Left lobe of liver (tissue), 2 donors: ENCODE data around the gene ARL17A. TPM values are rescaled to one million over a fixed set of nuclear protein-coding genes. Genes with fewer than 3 reads are reported as not detected.
"Not testable (repeated sequence)": the region's sequence is repeated elsewhere in the genome, so short reads cannot be mapped to it uniquely, and the experiment has no call there.

ENCODE experiments used
- ATAC-seq: fragments of 200-7000 bp; cut with Tn5 transposase; one replicate; pipeline ENCODE4 v1.9.1; 2020; ENCODE audit warnings: mild to moderate bottlenecking, moderate library complexity
- DNase-seq: peaks from one replicate; pipeline ENCODE4 v3.0.0-alpha.2; 2020; ENCODE audit warnings: low spot score
- total RNA-seq: library from RNA; stranded (reverse); gene quantifications from one replicate; pipeline ENCODE4 v1.2.1, GENCODE V29; 2021
- donor health status: DM: no; HTN: no; CAD: no; lungs with moderate emphysema.
- donor health status: DM: no; HTN: yes; CAD: no.

ARL17A gene
- total RNA-seq: 9.6 TPM

DNA sequence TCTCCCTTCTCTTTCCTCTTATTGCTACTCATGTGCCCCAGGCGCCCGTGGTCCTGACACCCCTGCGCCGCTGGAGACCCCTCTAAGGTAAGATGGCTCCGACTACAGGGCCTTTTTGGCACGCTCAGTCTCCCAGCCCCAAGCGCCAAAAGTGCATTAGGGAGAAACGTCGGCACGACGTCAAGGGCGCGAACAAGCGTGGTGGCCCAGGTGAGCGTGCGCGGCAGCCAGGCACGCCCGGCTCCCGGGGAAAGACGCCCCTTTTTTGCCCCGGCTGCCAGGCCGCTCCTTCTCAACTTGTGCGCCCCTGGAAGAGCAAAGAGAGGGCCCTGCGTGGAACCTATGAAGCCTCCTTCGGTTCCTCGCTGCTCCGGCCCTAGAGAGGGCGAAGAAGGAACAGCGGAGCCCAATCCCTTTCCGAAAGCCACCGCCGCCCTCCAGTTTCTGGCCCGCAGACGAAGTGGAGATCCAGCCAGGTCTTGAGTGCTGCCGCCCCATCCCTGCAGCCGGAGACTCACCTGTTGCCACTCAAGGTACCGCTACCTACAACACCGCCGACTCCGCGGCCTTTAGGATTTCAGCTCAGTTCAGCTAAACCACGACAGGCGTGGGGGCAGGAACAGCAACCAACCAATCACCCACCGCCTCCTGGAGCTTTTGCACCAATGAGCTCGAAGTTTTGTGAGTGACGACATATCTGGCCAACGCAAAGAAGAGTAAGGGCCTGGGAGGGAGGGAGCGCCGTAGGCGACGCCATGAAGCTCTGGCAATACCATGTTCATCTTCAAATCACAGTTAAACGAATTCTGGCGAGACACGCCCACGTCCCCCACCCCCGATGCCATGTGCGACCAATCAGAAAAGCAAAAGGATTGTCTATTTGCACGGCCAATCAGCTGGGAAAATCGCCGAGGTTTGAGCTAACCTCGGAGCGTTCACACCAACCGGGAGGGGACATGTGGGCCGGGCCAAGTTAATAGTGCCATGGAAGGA, at the start of gene ARL17A:
TSS of gene ARL17A (minus strand) at position 609 of the 993 bp plus-strand sequence. CDS start 3,369 bp downstream, outside the sequence.
- peak; percentile 89 for DNase-seq
- peak; percentile 93 for ATAC-seq

DNA sequence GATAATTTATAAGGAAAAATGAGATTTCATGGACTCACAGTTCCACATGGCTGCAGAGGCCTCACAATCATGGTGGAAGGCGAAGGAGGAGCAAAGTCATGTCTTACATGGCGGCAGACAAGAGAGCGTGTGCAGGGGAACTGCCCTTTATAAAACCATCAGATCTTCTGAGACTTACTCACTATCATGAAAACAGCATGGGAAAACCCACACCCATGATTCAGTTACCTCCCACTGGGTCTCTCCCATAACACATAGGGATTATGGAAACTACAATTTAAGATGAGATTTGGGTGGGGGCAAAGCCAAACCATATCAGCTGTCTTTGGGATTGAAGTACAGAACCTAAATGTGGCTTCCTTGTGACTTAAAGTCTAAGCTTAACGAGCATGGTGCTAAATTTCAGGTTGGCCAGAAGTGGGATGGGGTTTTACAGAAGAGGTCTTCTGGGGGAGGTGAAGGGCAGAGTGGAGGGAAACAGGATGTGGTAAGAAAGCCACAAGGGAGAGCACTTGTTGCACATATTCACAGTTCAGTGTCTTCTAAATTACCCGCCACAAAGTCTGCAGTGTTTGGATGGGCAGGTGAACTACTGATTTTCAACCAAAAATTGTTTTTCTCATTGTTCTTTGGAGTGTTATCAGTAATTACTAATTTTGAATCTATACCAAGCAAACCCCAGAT, 49.4 kb upstream of the ARL17A start:
- ATAC-seq, DNase-seq: not testable (repeated sequence)

DNA sequence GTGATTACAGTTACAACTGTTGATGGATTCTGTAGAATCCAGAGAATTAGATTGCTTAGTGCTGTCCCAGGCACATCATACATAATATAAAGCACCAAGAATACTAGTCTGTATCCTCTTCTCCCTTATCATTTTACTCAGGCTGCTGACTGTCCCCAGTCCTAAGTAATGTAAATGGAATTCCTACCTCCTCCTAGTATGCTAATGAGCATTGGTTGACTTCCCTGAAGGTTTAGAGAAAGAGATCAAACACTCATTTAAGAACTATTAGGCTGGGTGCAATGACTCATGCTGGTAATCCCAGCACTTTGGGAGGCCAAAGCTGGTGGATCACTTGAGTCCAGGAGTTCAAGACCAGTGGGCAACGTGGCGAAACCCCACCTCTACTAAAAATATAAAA, 48.0 kb upstream of the ARL17A start:
- ATAC-seq, DNase-seq: not testable (repeated sequence)

DNA sequence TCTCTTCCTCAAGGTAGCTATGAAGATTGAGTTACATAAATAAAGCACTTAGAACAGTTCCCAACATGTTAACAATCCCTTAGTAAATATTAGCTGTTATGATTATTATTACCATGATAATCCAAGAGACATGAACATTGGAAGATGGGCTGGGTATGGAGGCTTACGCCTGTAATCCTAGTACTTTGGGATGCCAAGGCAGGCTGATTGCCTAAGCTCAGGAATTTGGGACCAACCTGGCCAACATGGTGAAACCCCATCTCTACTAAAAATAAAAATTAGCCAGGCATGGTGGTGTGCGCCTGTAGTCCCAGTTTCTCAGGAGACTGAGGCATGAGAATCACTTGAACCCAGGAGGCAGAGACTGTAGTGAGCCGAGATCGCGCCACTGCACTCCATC, 45.2 kb upstream of the ARL17A start:
- not testable (repeated sequence) for ATAC-seq, DNase-seq

DNA sequence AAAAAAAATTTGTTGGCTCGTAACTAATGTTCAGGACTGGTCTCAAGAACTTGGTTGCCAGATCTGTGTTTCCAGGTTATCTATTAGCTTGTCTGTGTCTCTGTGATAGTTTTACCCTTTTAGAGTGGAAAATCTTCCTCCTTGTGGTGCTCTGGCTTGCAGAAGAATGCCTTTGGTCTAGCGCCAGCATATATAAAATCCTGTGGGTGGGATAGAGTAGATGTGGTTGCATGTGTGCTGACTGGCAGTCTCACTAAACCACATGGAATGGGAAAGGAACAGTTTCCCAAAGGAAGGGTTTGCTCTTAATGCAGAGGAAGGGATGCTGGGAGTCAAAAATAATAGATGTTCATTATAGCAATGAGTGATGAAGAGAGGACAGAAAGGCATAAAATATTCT, 44.3 kb upstream of the ARL17A start:
- ATAC-seq, DNase-seq: not testable (repeated sequence)

DNA sequence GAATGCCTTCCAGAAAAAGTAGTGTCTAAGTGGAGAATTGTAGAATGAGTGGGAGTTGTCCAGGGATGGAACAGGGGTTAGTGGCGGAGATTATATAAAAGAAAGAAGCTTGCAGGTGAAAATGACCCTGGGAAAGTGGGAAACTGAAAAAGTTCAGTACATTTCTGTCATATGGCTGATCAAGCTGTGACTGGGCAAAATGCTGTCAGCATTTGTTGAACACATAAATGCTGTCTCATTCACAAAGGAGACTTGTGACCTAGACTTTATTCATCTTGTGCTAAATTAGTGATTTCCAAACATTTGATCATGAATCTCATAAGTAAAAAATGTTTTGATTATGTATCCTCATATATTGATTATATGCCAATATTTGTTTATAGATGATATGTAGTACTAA, 39.5 kb upstream of the ARL17A start:
- DNase-seq, ATAC-seq: not testable (repeated sequence)

DNA sequence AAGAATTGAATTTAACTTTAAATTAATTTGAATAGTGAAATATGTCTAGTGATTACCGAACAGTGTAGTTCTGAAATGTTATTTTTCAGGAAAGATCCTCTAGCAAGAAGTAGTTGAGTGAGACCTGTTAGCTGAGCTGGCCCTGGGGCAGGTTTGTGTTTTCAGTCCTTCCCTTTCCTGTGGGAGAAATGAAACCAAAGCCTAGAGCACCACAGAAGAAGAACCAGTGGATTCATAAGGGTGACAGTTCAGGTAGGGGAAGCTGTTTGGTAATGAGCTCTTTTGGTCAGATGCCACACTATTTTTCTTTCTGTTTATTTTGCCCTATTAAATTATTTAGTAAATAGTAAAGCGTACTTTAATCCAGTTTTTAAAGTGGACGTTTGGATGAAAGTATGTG, 37.6 kb upstream of the ARL17A start:
- ATAC-seq: peak; percentile 52
- not testable (repeated sequence) for DNase-seq

DNA sequence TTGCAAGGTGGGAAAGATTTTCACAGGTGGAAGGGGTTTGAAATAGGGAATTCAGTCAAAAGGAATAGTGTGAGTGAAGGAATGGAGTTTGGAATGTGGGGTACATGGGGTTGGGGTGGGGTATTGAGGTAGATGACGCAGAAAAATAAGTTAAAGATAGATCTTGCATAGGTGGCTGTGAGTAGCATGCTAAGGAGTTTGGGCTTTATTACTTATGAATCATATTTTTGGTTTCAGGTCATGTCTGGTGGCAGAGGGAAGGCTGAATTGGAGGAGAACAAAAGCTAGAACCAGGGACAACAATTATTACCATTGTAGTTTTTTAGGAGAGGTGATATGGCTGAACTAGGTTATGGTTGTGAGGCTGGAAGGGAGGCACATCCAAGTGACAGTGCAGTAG, 34.4 kb upstream of the ARL17A start:
- not testable (repeated sequence) for DNase-seq, ATAC-seq

DNA sequence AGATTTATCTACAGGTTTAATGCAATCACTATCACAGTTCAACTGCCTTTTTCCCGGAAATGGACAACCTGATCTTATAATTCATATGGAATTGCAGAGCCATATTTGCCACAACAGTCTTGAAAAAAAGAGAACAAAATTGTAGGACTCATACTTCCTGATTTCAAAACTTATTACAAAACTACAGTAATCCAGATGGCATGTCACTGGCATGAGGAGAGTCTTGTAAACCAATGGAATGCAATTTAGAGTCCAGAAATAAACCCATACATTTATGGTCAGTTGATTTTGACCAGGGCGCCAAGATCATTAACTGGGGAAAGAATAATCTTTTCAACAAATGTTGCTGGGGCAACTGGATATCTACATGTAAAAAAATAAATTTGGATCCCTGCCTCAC, 31.8 kb upstream of the ARL17A start:
- DNase-seq, ATAC-seq: not testable (repeated sequence)

DNA sequence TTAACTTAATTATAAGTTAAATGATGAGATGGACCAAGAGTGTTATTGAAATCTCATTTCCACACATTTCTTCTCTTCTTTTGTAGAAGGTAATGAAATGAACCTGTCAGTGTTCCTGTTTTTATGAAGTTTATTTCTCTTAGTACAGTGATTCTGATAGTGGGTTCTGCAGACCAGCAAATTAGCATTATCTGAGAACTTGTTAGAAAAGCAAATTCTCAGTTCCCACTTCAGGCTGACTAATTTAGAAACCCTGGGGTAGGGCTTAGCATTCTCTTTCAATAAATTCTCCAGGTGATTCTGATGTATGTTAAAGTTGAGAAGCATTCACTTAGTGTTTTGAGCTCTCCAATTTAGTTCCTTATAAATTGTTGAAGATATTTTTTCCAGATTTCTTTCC, 23.6 kb upstream of the ARL17A start:
- not testable (repeated sequence) for DNase-seq, ATAC-seq

DNA sequence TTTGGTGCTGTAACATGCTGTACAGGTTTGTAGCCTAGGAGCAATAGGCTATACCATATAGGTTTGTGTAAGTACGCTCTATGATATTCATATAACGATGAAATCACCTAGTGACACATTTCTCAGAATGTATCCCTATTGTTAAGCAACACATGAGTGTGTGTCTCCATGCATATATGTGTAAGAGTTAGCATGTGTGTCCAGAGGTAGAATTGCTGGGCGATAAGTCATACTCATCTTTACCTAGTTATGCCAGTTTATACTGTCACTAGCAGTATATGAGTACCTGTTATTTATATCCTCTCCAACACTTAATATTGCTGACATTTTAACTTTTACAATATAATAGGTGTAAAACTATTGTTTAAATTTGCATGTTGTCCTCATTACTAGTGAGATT, 21.3 kb upstream of the ARL17A start:
- not testable (repeated sequence) for ATAC-seq, DNase-seq

DNA sequence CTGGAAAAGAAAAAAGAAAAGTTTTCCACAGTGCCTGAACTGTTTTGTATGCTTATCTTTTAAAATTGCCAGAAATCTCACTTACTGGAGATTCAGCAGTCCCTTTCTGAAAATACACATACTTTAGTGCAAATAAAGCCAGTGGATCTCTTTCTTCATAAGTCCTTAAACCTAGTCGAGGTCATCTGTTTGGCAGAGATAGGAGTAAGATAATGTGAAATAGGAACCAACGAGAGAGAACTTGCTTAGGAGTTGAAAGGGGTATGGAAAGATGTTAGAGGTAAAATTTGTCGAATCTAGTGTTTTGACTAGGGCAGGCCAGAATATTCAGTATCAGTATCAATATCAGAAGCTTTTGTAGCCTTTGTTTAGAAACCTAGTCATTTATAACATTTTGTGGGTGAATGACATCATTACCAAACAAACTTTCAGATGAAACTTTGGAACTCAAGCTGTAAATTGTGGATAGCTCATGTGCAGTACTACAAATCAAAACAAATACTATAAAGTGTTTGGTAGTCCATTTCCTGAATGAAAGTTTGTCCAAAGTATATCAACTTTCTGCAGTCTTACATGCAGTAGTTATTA, 18.9 kb upstream of the ARL17A start:
- peak; percentile 81 for ATAC-seq
- DNase-seq: not testable (repeated sequence)

DNA sequence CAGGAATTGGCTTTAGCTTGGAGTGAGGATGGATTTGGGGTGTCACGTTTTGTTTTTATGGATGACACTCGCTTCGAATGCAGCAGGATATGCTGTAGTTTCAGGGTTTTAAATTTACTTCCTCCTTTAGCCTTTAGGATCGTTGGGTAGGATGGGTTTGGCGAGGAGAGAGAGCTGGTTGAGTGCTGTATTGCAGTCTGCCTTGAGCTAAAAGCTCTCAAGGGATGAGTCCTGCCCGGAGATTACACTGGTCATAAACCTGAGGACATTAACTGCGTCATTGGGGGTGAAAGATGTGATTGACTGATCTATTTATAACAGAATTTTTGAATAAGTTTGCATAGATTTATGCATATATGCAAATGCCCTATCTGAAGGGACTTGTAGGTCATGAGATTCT, 11.8 kb upstream of the ARL17A start:
- peak; percentile 51 for ATAC-seq

DNA sequence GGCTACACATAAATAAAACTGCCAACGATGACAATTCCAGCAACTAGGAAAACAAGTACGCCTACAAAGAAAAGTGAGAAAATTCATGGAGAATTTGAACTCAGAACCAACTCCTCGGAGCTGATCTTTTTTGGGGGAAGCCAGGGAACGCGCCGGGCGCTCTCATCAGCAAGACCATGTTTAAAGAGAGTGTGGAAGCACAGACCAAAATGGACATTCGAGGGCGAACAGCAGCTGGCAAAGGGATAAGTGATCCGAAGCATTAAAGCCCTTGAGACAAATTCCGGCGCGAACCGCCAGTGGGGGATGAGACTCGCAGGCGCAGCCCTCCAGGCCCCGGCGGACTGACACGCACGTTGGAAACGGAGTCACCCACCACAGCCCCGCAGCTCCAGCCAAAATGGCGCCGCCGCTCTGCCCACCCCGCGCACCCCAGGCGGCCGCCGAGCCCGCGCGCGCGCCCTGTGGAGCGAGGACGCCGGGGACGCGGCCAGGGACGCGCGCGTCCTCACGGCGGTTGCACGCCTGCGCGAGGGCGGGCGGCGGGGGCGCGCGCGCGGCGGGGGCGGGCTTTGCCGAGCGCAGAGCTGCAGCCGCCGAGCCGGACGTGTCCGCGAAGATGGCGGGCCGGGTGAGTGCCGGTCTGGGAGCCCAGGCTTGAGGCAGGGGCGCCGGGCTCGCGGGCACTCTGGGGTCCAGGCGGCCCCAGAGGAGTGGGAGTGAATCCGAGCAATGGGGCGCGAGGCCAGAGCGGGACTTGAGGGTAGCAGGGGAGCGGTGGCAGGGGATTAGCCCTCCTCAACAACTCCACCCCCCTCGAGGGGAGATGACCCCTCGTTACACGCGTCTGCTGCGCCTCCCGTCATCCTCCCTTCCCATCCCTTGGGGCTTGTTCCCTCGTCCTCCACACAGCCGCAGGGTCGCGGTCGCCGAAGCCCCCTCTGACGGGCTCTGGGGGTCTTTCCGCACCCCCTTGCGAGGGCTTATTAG, 11.0 kb upstream of the ARL17A start, which contains the start of gene NSF:
TSS of gene NSF (plus strand) at position 513 of the 990 bp plus-strand sequence. CDS start at position 620, 107 bp downstream.
- peak; percentile 98 for ATAC-seq
- not testable (repeated sequence) for DNase-seq

More for the DNA sequence above, 11.8 kb upstream of the ARL17A start:
- not testable (repeated sequence) for DNase-seq

DNA sequence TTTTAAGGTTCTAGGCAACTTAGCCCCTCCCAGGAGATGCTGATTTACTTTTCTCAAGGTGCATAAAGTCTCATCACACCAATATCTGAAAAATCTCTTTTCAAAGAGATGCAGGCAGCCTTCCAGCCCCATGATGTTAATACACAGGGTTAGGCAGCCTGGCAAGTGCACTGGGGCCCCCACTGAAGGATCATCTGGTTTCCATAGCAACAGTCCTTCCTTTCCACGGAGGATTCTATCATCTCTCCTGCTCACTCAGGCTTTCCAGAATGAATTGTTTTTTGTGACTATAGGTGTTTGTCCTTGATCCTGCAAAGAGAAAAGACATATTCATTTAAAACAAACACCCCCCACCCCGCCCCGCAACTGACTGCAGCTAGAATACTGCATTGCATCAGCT, 6.0 kb upstream of the ARL17A start:
- DNase-seq, ATAC-seq: not testable (repeated sequence)

DNA sequence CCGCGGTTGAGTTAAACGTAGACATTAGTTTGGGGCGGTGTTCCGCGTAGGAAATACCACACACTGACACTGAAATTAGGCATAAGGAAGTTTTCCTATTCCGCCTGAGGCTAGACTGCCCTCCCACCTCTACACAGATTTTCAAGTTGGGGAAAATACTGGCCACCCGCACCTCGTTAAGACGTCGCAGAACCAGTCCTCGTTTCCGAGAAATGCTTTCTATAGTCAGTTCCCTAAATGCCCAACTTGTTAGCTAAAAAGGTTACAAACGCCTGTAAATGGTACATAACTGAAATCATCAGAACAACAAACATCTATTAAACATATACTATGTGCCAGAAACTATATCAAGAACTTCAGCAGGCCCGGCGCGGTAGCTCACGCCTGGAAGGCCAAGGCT, 591 bp upstream of the ARL17A start:
- not testable (repeated sequence) for ATAC-seq, DNase-seq

DNA sequence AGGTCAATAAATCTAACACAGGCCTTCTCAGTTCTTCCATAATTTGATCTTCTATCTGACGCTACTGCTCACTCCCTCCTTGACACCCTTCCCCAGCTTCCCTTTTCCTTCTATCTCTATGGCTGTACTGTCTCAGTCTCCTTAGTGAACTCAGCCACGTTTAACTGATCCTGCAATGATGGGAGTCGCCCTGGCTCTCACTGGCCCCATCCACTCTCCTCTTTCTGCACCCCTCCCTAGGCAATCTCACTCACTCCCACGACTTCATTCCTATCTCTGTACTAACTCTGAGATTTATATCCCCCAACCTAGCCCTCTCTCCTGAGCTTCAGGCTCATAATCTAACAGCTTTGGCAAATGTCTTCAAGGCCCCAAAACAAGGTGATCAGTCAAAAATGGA, 7.7 kb downstream of the ARL17A start:
- not testable (repeated sequence) for ATAC-seq, DNase-seq

DNA sequence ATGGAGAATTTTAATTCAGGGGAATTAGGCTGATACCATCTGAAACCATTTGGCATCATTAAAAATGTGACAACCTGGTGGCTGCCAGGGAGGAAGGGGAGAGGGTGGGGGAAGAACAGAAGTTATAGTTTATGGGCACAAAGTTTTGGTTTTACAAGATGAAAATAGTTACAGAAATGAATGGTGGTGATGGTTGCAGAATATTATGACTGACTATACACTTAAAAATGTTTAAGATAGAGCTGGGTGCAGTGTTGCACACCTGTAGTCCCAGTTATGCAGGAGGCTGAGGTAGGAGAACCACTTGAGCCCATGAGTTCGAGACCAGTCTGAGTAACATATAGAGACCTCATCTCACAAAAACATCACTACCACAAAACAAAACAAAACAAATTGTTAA, 12.5 kb downstream of the ARL17A start:
- DNase-seq, ATAC-seq: not testable (repeated sequence)

DNA sequence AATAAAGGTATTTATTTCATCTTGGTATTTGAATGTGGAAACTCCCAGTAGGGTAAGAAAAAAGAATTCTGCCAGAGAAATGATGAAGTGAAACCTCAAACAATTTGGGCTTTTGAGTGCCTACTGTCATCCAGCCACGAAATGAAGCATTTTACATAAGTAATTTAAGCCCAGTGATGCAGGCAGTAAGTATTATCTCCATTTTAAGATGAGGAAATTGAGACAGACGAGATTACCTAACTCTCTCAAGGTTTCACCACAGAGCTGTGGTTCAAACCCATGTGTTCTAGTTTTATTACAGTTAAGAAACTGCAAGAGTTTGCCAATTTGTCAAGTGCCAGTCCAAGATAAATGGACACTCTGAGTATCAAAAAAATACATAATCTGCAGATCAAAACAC, 13.2 kb downstream of the ARL17A start:
- not testable (repeated sequence) for DNase-seq
- ATAC-seq: peak; percentile 25
